ENCODE data around the gene RARB. TPM values are rescaled to one million over a fixed set of nuclear protein-coding genes. Genes with fewer than 3 reads are reported as not detected.
A peak's percentile ranks its signal among the peaks of the same experiment; 100 is the strongest.

Gene RARB
- total RNA-seq, 1 experiment from 2014 or later = 2.5 TPM

- no TSS peak for BruUV-seq (replicated peaks)
These were observed 152.5 kb downstream of the RARB start for GRCh38 chr3:25580534-25580933.

GRCh38 chr3:25581335-25581734 lies 153.3 kb downstream of the RARB start:
- no peaks in the 10 kb centered on the region for H3K36me3 ChIP-seq (ENCODE audit: control insufficient read depth, insufficient read depth, low read length)
- Mint-ChIP-seq H3K27ac (ENCODE audit: unreplicated experiment) (peak overlapping the region; percentile 55), H3K27me3 (ENCODE audit: insufficient read depth, unreplicated experiment) (no peaks in the 10 kb centered on the region), H3K9me3 (ENCODE audit: unreplicated experiment) (no peaks in the 10 kb centered on the region), H3K36me3 (ENCODE audit: insufficient read depth, unreplicated experiment) (no peaks in the 10 kb centered on the region), H3K4me3 (ENCODE audit: unreplicated experiment) (no peak overlapping the region), H3K4me1 (ENCODE audit: low read depth, unreplicated experiment) (peaks cover 13% of the 10 kb centered on the region)
- ChIA-PET POLR2A (no interaction called here), CTCF (no interaction called here)
- TF ChIP-seq CTCF (IDR thresholded peaks at IDR 0.05; ENCODE audit: insufficient read depth in 1 of 2, low read depth in 1 of 2, low read length in 1 of 2, severe bottlenecking in 1 of 2, unreplicated experiment in 1 of 2) = no peak
- H3K4me1 ChIP-seq = peaks cover 4% of the 10 kb centered on the region; the same call in 1 of the 2 replicates
- no peaks in the 10 kb centered on the region for H3K9me3 ChIP-seq
- intact Hi-C loops (cut with micrococcal nuclease; ENCODE audit: unreplicated experiment) = no loop called here
- DNase-seq = no peak
- H3K27me3 ChIP-seq (replicated peaks; ENCODE audit: control insufficient read depth, insufficient read depth, low read length) = no peaks in the 10 kb centered on the region
- H3K4me3 ChIP-seq (ENCODE audit: low read depth, low read length) = no peak overlapping the region
- no TSS peak for BruUV-seq (replicated peaks)

More at GRCh38 chr3:25580534-25580933, 152.5 kb downstream of the RARB start:
- Histone ChIP-seq H3K36me3 (ENCODE audit: control insufficient read depth, insufficient read depth, low read length) (no peaks in the 10 kb centered on the region), H3K4me3 (ENCODE audit: low read depth, low read length) (no peak overlapping the region), H3K27me3 (replicated peaks; ENCODE audit: control insufficient read depth, insufficient read depth, low read length) (no peaks in the 10 kb centered on the region), H3K9me3 (no peaks in the 10 kb centered on the region), H3K4me1 (peaks cover 4% of the 10 kb centered on the region; the same call in 1 of the 2 replicates)
- DNase-seq = no peak
- intact Hi-C loops (cut with micrococcal nuclease; ENCODE audit: unreplicated experiment) = no loop called here
- Mint-ChIP-seq H3K36me3 (ENCODE audit: insufficient read depth, unreplicated experiment) (no peaks in the 10 kb centered on the region), H3K9me3 (ENCODE audit: unreplicated experiment) (no peaks in the 10 kb centered on the region), H3K4me3 (ENCODE audit: unreplicated experiment) (no peak overlapping the region), H3K27me3 (ENCODE audit: insufficient read depth, unreplicated experiment) (no peaks in the 10 kb centered on the region), H3K27ac (ENCODE audit: unreplicated experiment) (no peak overlapping the region), H3K4me1 (ENCODE audit: low read depth, unreplicated experiment) (peaks cover 13% of the 10 kb centered on the region)
- TF ChIP-seq CTCF (IDR thresholded peaks at IDR 0.05; ENCODE audit: insufficient read depth in 1 of 2, low read depth in 1 of 2, low read length in 1 of 2, severe bottlenecking in 1 of 2, unreplicated experiment in 1 of 2) = no peak
- ChIA-PET CTCF (no interaction called here), POLR2A (no interaction called here)

GRCh38 chr3:25581823-25582222 lies 153.8 kb downstream of the RARB start:
- no peak for TF ChIP-seq CTCF (IDR thresholded peaks at IDR 0.05; ENCODE audit: insufficient read depth in 1 of 2, low read depth in 1 of 2, low read length in 1 of 2, severe bottlenecking in 1 of 2, unreplicated experiment in 1 of 2)
- Histone ChIP-seq H3K27me3 (replicated peaks; ENCODE audit: control insufficient read depth, insufficient read depth, low read length) (no peaks in the 10 kb centered on the region), H3K4me3 (ENCODE audit: low read depth, low read length) (no peak overlapping the region), H3K4me1 (peaks cover 4% of the 10 kb centered on the region; the same call in 1 of the 2 replicates), H3K9me3 (no peaks in the 10 kb centered on the region), H3K36me3 (ENCODE audit: control insufficient read depth, insufficient read depth, low read length) (no peaks in the 10 kb centered on the region)
- BruUV-seq (replicated peaks) = no TSS peak
- H3K4me1 Mint-ChIP-seq (ENCODE audit: low read depth, unreplicated experiment) = peaks cover 13% of the 10 kb centered on the region
- no peak overlapping the region for H3K4me3 Mint-ChIP-seq (ENCODE audit: unreplicated experiment)
- DNase-seq = no peak
- no peaks in the 10 kb centered on the region for H3K36me3 Mint-ChIP-seq (ENCODE audit: insufficient read depth, unreplicated experiment)
- no peaks in the 10 kb centered on the region for H3K9me3 Mint-ChIP-seq (ENCODE audit: unreplicated experiment)
- no peaks in the 10 kb centered on the region for H3K27me3 Mint-ChIP-seq (ENCODE audit: insufficient read depth, unreplicated experiment)
- ChIA-PET POLR2A (no interaction called here), CTCF (no interaction called here)
- peak overlapping the region; percentile 55 for H3K27ac Mint-ChIP-seq (ENCODE audit: unreplicated experiment)
- intact Hi-C loops (cut with micrococcal nuclease; ENCODE audit: unreplicated experiment) = no loop called here

Data from Caco-2 (cell line).